Raji (cell line): Measurements from ENCODE around the gene CTU2.

Experiments used
- POLR2A ChIP-seq: IDR thresholded peaks from 2 replicates; pipeline ENCODE4 v1.6.1; 2011; ENCODE audit warnings: low read depth, low read length, control low read depth; ENCODE audit not compliant: insufficient read depth

The CTU2 gene

DNA sequence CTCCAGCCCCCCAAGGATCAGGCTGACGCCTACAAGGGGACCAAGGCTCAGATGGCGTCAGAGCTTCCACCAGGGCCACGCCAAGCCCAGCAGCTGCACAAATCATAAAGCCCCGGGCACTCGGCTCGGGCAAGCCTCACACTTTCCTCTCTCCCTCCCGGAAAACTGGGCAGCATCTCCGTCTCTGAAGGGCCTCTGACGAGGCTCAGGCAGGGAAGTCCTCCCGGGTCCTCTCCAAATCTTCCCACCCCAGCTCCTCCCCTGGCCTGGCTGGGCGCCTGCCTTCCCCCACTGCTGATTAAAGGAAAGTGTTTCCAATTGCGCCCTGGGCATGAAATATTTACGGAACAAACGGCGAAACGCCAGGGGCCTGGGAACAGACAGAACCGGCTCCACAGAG is 40.2 kb downstream of the CTU2 start:
- no peak for TF ChIP-seq POLR2A

DNA sequence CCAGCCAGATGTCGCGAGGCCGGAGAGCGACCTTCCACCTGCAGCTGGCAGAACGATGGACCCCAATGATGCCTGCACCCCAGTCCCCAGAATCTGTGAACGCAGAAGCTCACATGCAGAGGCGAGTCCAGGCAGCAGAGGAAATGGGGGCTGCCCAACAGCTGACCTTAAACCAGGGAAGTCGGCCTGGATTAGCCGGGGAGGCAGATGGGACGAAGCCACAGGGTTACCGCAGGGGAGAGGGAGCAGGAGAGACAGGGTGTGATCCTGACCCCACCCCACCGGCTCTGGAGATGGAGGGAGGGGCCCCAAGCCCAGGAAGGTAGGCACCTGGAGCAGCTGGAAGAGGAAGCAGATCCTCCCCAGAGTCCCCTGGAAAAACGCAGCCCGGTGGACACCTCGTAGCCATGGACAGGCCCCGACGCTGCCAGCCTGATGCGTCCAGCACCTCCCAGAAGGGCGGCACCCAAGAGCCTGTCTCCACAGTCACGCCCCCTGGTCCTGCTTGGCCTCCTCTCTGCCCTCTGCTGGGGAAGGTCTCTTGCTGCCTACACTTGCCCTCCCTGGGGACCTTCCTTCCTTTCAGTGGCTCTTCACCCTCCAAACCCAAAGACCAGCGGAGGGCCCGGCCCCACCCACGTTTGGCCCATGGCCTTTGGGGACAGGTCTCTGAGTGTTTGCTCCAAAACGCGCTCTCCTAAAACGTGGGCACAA is 41.4 kb downstream of the CTU2 start:
- no peak for TF ChIP-seq POLR2A

DNA sequence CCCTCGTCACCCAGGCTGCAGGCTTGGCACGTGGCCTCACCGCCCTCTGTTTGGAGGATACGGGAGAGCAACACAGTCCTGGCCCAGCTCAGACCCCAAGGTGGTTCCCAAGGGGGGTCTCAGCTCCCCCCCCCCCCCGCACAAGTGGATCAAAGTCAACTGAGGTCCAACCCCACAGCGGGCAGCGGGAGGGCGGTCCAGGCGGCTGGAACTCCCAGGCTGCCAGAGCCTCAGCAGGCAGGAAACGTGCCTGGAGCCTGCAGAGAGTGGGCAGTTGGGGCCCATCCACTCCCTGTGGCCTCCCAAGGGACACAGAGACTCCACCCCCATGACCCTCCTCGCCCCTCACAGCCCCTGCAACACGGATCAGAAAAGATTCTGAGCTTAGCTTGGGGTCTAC is 42.1 kb downstream of the CTU2 start:
- TF ChIP-seq POLR2A: no peak

DNA sequence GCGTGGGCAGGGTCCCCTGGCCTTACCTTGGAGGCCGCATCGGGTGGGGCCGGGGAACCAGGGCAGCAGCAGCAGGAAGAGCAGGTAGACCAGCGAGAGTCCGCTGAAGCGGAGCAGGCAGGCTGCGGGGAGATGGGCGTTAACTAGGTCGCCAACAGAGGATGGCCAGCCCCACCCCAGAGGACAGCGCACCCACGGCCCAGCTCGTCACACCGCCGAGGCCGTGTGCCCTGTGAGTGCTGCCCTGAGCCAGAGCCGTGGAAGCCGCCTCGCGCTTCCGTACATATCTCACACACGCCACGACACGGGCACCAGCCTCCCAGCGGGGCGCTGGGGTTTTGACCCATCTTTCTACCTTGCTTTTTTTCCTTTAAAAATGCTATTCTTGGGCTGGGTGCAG is 43.1 kb downstream of the CTU2 start:
- no peak for TF ChIP-seq POLR2A

DNA sequence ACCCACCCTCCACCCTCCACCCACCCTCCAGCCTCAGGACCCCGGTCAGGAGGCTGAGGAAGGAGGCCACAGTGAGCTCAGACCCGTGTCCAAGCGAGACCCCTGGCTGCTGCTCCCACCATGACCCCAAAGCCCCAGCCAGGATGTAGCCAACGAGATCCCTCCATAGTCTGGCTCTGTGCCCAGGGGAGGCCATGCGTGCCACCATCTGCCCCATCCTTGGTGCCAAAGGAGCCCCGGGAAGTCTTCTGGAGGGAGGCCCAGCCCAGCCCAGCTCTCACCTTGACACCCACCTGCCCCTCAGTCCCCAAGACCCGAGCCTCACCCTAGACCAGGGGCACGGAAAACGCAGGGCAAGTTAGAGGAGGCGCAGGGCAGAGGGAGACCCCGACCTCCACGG is 44.6 kb downstream of the CTU2 start:
- TF ChIP-seq POLR2A: no peak

DNA sequence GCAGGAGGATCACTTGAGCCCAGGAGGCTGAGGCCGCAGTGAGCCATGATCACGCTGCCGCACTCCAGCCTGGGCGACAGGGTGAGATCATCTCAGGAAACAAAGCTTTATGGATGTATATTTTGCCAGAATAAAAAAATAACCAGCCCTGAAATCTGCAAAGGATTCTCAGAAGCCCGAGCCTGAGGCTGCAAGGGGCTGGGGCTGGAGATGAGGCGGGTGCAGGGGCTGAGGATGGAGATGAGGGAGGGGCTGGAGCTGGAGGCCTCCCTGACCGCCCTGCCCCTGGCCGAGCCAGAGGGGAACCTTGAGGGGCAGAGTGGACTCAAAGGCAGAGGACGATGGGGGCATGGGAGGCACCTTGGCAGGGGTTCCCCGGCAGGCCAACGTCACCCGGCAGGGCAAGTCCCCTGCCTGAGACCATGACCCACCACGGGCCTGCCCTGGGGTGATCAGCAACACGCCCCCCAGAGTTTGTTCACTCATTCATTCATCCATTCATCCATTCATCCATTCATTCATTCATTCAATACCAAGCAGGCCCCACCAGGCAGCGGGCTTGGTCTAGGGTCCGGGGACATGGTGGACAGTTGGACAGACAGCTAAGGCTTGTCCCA is 46.2 kb downstream of the CTU2 start:
- no peak for TF ChIP-seq POLR2A

DNA sequence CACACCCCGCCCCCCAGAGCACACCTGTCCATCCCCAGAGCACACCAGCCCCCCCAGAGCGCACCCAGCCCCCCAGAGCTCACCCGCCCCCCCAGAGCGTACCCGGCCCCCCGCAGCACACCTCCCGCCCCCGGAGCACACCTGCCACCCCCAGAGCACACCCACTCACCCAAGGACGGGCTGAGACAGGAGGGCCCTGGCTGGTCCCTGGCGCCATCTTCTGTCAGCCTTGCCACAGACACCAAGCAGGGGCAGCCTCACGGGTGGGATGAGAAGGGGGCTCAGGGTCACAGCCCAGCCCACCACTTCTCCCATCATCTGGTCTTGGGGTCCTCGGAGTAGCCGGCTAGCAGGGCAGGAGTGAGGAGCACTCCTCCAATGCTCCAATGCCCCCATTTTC is 46.9 kb downstream of the CTU2 start:
- no peak for TF ChIP-seq POLR2A

DNA sequence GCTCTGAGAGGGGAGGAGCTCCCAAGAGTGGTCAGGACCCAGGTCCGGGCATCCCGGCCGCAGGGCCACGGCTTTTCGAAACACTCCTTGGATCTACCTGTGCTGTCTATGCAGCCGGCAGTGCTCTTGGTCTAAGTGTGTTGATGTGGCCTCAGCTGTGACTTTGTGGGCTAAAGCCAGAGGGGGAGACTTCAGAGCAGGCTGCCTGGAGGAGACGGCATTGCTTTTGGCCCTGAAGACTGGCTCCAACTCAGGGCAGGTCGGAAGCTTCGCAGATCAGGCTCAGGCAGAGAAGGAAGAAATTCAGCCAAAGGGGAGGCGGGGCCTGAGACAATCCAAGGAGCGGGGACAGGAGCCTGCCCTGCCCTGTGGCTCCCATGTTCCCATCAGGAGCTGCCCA is 47.3 kb downstream of the CTU2 start:
- TF ChIP-seq POLR2A: no peak

DNA sequence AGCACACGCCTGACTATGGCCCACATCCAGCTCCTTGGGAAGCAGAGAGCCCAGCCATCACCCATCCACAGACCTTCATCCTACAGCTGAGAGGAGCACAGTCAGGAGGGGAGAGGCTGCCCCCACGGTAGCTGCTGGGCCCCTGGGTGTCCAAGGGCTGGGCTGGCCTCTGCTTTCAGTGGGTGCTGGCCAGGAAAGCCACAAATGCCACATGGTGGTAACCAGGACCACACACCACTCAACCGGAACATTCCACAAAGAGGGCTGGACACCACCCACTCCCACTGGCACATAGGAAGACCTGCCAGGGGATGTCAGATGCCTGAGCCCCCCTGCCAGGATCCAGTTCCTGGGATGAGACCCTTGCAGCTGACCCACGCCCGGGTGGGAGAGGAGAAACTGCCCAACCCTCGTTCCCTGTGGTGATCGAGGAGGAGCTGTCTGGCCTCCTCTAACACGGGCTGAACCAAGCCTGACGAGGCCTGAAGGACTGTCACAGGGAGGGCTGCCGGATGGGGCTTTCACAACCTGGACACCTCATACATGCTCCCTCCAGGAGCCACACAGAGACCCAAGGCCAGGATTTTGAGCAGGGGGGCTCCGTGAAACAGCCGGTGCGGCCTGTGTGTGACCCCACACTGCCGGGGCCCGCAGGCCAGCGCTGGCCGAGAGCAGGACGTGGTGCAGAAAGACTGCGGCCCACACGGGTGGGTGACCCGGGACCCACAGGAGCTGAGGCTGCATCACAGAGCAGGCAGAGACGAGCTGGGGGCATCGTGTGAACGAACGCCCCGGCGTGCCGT is 48.0 kb downstream of the CTU2 start:
- TF ChIP-seq POLR2A: no peak

DNA sequence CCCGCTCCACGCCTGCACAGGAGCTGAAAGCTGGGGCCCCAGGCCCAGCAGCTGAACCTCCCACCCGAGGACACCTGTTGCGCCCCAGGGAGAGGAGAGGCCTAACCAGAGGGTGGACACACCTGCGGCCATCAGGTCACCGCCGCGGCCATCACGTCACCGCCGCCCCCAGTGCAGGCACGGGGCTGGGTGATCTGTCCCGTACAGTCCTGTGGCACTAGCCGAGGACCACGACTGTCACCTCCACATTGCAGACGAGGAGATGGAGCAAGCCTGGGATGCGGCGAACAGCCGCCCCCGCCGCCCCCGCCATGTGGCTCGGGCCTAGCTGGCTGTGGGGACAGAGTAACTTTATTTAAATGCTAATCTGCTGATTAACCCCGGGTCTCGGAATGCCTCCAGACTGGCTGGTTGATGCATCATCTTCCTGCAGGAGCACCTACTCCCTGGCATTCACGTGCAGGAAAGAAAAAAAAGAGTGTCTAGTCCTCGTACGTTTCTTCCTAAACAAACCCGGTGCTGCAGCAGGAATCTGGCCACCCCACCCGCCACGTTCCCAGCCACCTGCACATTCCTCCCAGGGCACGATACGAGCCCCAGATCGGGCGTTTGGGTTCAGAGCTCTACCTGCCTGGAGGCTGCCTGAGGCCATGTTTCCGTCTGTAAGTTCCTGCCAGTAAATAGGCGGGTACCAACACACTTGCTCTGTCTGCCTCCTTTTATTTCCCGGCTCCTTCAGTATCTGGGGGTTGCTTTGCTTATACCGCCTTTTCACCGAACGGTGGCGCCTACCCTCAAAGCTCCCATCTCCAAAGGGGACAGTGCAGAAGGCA is 48.8 kb downstream of the CTU2 start:
- no peak for TF ChIP-seq POLR2A

DNA sequence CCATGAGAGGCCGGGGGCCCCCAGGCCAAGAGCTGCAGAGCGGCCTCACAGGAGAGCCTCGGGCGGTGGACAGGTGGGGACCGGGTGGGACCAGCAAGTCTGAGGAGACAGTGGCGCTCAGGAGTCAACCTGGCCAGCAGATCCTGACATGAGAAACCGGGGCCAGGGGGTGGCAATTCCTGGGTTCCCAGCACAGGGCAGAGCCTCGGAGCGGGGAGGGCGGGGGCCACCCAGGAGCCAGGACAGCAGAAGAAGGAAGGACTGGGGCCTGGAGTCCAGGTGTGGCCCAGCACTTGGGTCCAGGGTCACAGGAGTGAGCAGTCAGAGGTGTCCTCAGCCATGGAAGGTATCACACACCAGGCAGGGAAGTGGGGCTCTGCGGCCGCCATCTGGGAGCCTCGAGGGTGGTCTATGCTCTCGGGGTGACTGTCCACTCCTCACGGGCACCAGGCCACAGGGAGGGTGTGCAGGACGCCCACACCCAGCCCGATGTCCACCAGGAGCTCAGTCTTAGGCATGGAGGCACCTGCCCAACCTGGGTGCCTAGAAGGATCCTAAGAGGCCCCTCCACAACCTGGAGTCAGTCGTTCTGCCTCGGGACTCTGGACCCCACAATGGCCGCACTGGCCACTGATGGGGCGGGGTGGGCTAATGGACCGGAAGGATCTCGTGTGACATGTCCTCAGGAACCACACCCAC is 49.6 kb downstream of the CTU2 start:
- no peak for TF ChIP-seq POLR2A

DNA sequence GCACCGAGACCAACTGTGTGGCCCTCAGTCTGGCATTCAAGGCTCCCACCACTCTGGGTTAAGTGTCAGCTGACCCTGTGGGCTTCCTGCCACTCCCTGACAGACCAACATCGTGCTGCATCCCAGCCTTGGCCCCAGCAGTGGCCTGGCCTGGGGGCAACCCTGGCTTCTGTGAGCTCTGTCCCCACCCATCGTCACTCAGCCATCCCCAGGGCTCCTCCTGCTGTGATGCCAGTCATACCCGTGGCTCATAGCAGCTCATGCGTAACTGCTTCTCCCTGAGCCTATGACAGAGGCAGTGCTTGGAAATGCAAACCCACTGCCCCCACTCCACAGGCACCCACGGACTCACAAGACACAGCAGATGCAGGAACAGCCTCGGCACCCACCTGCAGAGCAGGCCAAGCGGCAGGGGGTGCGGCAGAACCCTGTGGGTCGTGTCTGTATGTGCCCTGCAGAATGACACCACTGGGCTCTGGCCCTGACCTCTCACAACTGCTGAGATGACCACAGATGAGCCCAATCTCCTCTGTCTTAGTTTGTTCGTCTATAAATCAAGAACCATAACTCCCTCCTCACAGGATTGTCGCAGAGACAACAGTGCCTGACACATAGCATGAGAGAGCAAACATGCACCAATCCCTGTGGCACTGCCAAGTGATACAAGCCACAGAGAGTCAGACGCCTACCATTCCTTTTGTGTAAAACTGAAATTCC is 52.1 kb downstream of the CTU2 start:
- TF ChIP-seq POLR2A: no peak

DNA sequence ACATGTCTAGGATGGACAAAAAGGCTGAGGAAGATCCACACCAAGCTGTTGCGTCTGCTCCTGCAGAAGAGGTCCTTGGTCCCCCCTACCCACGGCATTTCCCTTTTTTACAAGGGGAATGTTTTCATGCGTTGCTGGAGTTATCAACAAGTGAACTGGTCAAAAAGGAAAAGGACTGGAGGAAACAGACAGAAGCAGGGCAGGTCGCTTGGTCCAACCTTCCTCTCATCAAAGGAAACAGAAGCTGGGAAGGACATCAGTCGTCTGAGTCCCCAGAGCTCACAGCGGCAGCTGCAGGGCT is 52.6 kb downstream of the CTU2 start:
- no peak for TF ChIP-seq POLR2A

DNA sequence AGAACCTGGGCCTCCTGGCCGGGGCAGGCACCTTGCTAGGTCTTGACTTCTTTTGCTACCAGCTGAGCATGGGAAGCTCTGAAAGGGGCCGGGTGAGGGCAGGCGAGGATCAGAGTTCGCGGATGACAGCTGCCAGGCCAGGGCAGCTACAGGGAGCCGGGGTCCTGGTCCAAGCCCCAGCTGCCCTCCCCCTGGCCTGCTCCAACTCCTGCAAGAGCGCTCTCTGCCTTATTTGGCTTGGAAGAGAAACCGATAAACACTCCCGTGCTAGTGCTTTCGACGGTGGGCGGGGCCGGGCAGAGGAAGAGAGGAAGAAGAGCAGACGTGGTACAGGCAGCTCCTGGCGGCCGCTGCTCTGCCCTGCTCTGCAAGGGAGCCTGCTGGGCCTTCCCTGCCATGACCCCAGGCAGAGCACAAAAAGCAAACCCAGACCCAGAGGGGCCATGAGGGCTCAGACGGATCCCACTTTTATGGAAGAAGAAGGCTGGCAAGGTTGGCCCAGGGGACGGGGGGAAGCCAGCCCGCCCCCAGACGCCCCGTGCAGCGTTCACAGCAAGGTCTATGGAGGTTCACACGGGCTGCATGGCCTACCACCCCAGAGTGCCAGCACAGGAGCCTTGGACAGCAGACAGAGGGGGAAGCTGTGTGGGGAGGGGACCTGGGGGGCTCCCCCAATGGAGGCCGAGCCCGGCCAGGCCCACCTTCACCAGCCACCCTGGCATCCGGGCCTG is 53.1 kb downstream of the CTU2 start:
- TF ChIP-seq POLR2A: no peak
